Hematopoietic multipotent progenitor cell treated with erythropoietin and hydrocortisone succinate and interleukin-3 and kit ligand, for 4 days (in vitro differentiated cells): ENCODE measurements around the gene RASA2.
"Not testable (repeated sequence)": the region's sequence is repeated elsewhere in the genome, so short reads cannot be mapped to it uniquely, and the experiment has no call there.

Experiments used
- DNase-seq: peaks from one replicate; pipeline ENCODE4 v3.0.0-alpha.2; 2015

The RASA2 gene

GRCh38 chr3:141460097-141460704, 26.6 kb upstream of the RASA2 start:
- DNase-seq: peak; percentile 94

GRCh38 chr3:141462176-141462859, 24.5 kb upstream of the RASA2 start:
- no peak for DNase-seq

DNA sequence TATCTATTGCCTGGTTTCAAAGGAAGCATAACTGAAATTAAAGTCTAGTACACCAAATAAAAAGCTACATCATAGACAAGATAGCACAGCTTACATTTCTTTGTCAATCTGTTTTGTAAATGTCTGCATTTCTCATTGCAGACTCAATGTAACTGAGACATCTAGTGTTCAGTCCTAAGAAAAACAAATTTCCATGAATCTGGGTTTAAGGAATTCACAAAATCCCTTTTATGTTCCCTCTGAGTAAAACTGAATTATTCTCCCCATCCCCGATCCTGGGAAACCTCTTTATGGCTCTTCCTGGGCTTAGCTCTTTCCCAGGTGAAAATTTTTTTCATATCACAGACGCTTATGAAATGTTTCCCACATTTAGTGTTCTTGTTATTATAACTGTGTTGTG, 21.6 kb upstream of the RASA2 start:
- DNase-seq: no peak

DNA sequence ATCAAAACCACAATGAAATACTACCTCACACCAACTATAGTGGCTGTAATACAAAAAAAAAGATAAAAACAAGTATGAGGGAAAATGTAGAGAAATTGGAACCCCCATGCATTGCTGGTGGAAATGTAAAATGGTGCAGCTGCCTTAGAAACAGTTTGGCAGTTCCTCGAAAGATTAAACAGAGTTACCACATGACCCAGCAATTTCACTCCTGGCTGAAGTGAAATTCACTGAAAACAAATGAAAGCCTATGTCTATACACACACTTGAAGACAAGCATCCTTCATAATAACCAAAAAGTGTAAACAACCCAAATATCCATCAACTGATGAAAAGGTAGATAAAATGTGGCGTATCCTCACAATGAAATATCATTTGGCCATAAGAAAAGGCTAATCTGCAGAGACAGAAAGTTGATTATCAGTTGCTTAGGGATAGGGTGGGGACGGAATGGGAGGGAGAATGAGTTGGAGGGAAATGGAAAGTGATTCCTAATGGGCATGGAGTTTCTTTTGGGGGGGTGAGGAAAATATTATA, 20.1 kb upstream of the RASA2 start:
- DNase-seq: no peak

- DNase-seq: no peak
Observed at GRCh38 chr3:141469720-141470119, 17.1 kb upstream of the RASA2 start.

DNA sequence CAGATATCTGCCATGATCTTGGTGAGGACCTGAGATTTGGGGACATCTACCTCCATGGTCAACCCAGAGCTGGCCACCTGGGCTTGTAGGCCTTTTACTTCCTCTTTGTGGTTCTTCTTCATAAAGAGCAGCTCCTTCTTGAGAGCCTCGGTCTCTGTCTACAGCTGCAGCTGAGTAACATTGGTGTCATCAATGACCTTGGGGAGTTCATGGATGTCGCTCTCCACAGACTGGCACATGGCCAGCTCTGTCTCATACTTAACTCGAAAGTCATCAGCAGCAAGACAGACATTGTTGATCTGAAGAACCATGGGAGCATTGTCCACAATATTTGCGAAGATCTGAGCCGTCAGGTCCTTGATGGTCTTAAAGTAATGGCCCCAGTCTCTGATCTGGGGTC, 15.7 kb upstream of the RASA2 start:
- peak; percentile 25 for DNase-seq

DNA sequence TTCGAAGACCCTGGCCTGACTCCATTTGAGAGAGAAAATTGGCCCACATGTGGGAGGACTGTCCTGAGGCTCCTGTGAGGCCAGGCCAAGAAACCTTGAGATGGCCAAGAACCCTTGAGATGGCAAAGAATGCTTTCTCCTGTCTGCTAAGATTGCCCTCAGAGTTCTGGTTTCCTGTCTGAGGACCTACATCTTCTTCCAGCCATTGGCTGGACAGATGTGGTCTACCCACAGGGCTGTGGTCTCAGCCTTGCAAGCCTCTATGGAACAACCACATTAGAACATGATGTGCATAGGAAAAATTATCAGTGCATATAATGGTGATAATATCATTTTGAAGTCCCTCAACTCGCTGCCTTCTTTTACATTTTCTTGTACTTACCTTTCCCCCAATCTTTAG, 10.8 kb upstream of the RASA2 start:
- peak; percentile 92 for DNase-seq

DNA sequence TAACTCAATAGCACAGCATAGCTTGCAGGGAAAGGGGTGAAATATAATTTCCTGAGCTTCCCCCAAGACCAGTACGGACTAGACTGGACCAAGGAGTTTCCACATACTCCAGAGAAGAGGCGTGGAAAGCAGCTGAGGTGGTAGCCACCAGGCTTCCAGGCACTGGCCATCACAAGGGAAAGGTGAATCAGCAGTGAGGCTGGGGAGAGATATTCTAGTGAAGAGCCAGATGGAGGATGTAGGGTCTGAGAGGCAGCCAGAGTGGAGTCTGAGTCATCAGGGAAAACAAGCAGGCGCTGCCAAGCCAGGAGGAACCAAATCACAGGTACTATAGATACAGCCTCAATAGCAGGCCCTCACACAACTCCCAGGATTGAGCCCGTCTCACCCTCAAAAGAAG, 9.6 kb upstream of the RASA2 start:
- no peak for DNase-seq

DNA sequence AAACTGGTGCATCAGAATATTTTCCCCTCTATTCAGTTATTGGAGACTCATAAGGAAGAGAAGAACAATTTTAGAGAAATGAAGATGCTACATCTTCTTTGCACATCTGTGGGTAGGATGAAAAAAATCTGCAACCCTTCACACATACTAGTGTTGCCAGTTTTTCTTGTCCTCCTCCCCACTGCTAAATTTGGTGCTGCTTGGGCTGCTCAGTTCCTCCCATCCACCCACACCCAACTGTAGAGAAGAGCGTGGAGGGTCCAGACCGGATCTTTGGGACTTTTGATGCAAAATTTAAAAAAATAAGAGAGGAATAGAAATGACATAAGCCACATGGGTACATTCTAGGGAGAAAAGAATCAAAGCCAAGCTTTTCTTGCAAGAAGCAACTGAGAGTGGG, 8.7 kb upstream of the RASA2 start:
- no peak for DNase-seq

GRCh38 chr3:141478840-141479239, 8.0 kb upstream of the RASA2 start:
- not testable (repeated sequence) for DNase-seq

- DNase-seq: peak; percentile 17
Observed at GRCh38 chr3:141482245-141482922, 4.4 kb upstream of the RASA2 start.

GRCh38 chr3:141484701-141485287, 2.0 kb upstream of the RASA2 start:
- no peak for DNase-seq

- peak; percentile 65 for DNase-seq
Observed at GRCh38 chr3:141485641-141486495, 959 bp upstream of the RASA2 start.

DNA sequence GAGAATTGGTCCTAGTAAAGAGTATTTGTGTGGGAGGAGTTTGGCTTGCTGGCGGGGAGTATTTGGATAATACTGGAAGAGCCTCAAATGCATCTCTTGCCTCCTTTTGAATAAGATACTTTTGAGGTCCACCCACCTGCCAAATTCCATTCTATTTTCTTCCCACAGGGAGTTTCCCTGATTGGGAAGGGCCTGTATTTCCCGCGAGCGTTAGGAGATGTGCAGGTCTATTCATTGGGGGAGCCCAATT, 406 bp upstream of the RASA2 start:
- peak; percentile 44 for DNase-seq

DNA sequence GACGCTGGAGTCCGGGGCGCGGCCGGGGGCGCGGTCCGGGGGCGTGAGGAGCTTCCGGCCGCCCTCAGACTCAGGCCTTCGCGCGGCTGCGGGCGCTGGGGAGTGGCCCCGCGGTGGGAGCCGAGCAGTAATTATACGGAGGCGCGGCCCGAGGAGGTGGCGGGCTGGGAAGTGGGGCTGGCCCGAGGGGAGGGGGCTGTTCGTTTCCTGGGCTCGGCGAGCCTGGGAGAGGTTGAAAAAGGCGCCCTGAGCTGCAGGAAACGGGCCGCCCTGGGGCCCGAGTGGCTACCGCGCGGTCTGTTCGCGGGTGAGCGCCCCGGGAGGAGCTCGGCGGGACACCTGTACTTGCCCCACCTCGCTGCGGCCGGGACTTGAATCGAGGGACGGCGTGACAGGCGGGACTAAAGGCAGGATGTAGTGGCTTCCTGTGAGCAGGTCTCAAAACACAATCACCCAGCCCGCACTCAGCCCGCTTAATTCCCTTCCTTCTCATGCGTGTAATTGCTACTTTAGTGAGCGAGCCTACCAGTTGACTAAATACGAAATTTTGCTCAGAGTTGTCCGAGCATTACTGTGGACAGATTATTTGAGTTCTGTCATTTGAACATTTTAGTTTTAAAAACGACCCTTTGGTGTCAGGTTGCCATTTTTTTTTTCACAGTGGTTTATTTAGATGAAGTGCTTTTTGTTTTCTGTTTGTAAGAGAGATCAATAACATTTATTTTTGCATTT, 860 bp downstream of the RASA2 start:
- DNase-seq: peak; percentile 88

DNA sequence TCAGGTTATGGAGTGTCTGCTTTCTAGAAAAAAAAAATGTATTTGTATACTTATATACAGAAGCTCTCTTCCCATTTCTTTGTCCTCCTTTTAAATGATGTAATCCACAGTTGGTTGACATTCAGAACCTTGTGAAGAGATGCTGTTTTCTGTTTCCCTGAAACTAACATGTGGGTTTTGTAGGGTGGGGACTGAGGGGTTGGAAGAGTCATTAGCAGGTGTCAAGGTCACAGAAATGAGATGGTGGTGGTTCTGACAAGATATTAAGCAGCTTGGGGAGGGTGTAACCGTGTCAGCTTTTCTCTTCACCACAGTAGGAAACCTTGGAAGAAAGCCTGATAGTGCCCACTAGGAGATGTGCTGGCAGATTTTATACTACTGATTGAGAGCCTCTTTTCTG, 2.4 kb downstream of the RASA2 start:
- peak; percentile 51 for DNase-seq

DNA sequence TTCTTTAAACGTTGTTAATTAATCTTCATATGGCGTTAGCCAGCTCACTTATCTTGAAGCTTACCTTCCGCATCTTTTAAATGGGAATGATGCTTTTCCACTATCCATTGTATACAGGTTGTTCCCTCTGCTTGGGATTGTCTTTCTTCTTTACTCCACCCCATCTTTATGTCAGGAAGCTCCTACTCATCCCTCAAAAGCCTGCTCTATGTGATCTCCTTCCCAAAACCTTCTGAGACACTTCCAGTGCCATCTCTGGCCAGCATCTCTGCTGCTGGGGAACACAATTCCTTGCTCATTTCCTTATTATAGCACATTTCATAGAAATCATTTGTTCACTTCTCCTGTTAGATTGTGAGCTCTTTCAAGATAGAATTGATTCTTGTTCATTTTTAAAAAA, 4.3 kb downstream of the RASA2 start:
- no peak for DNase-seq

DNA sequence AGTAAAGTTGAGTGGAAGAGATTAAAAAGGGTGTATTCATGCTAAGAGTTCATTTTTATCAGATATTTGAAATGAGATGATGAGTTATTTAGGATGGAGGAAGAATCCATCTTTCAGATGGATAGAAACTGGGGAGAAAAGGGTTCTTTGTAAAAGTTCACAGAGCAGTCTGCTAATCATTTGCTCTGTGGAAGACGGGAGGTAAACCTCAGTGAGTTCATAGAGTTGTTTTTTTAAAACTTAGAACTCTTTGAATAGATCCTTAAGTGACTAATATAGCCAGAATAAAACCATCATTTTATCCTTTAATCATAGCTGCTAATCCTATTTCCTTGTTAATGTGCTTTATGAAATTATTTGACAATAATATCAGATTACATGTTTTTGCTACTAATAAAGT, 5.1 kb downstream of the RASA2 start:
- DNase-seq: no peak

GRCh38 chr3:141493184-141493583, 6.4 kb downstream of the RASA2 start:
- no peak for DNase-seq

GRCh38 chr3:141497589-141497988, 10.8 kb downstream of the RASA2 start:
- not testable (repeated sequence) for DNase-seq

DNA sequence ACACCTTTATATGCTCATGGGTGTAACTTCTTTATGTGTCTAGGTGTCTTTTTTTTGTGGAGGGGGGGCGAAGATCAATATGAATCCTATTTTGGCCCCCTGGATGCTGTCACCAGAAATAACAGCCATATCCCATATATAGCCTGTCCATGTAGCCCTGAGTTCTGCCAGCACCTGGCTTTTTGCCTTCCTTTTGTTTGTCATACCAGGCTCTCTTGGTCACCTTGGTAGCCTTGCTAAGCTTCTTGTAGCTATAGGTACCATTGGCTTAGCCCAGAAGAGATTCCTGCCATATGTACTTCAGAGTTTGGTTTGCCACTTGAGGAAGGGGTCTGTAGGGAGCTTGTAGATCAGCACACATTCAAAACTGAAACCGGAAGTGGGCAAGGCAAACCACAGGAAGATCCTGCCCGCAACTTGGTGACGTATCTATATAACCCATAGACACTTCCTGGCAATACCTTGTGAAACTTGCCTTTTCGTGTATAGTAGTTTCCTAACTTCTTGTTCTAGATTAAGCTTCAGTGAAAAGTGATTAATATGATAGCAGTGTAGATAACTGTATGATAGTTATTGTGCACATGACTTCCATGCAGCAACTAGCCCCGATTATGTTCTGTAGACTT, 11.9 kb downstream of the RASA2 start:
- peak; percentile 97 for DNase-seq

GRCh38 chr3:141499284-141499683, 12.5 kb downstream of the RASA2 start:
- no peak for DNase-seq
